Measurements from ENCODE around the gene URB1.

URB1 gene

DNA sequence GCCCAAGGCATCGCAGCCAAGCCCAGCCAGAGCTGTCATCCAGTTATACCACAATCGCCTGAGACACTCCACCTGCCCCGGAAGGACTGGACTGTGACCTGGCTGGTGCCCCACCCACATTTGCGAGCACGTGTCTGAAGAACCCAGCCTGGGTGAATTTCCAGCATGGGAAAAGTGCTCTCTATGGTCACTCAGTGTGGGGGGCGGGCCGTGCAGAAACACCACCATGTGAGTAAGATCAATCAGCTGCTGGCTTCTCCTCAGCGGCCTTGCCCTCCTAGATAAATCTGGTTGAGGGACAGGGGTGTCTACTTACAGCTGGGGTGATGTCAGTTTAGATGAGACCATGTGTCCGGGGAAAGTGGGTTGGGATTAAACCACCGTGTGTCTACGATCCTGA is 44.8 kb downstream of the URB1 start:
- no peak for DNase-seq (ENCODE audit: low read depth)
- no peak overlapping the region for H3K4me3 ChIP-seq (ENCODE audit: low read depth, low read length)
- TF ChIP-seq, protein P1, sequence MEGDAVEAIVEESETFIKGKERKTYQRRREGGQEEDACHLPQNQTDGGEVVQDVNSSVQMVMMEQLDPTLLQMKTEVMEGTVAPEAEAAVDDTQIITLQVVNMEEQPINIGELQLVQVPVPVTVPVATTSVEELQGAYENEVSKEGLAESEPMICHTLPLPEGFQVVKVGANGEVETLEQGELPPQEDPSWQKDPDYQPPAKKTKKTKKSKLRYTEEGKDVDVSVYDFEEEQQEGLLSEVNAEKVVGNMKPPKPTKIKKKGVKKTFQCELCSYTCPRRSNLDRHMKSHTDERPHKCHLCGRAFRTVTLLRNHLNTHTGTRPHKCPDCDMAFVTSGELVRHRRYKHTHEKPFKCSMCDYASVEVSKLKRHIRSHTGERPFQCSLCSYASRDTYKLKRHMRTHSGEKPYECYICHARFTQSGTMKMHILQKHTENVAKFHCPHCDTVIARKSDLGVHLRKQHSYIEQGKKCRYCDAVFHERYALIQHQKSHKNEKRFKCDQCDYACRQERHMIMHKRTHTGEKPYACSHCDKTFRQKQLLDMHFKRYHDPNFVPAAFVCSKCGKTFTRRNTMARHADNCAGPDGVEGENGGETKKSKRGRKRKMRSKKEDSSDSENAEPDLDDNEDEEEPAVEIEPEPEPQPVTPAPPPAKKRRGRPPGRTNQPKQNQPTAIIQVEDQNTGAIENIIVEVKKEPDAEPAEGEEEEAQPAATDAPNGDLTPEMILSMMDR (IDR thresholded peaks at IDR 0.05; ENCODE audit: insufficient read depth, low read depth, low read length, missing control alignments) = no peak

DNA sequence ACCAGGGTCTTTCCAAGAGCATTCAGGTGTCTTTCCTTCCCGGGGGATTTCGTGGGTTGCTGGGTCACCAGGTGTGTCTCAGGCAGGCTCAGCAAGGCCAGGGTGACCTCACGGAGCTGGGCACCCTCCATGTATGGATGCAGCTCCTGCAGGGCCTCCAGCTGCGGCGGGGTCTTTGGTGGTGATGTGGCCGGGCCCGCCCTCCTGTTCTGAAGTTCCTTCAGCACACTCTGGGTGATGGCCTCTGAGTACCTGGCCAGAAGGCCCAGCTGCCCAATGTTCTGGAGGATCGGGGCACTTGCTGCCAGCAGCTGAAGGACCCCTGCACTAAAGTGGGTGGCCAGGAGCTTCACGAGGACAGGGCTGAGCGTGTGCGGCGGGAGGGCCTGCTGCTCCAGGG is 45.5 kb downstream of the URB1 start:
- no peak for DNase-seq (ENCODE audit: low read depth)
- TF ChIP-seq, protein P1 (IDR thresholded peaks at IDR 0.05; ENCODE audit: insufficient read depth, low read depth, low read length, missing control alignments) = no peak
- no peak overlapping the region for H3K4me3 ChIP-seq (ENCODE audit: low read depth, low read length)

DNA sequence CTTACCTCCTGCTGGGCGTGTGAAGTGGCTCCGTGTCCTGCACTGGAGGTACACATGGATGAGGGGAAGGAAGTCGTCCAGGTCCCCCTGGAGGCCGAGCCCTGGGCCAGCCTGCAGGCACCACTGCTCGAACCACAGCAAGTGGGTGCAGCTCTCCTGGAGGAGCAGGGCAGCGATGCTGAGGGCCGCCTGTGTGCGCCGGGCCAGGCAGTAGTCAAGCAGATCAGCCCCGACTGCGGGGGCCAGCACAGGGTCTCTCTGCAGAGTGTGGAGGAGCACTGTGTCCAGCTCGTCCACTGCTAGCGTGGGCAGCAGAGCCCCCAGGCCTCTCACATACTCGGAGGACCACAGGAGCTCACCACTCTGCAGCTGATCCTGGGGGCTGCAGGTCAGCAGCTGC is 45.9 kb downstream of the URB1 start:
- TF ChIP-seq, protein P1 (IDR thresholded peaks at IDR 0.05; ENCODE audit: insufficient read depth, low read depth, low read length, missing control alignments) = no peak
- no peak overlapping the region for H3K4me3 ChIP-seq (ENCODE audit: low read depth, low read length)
- no peak for DNase-seq (ENCODE audit: low read depth)

DNA sequence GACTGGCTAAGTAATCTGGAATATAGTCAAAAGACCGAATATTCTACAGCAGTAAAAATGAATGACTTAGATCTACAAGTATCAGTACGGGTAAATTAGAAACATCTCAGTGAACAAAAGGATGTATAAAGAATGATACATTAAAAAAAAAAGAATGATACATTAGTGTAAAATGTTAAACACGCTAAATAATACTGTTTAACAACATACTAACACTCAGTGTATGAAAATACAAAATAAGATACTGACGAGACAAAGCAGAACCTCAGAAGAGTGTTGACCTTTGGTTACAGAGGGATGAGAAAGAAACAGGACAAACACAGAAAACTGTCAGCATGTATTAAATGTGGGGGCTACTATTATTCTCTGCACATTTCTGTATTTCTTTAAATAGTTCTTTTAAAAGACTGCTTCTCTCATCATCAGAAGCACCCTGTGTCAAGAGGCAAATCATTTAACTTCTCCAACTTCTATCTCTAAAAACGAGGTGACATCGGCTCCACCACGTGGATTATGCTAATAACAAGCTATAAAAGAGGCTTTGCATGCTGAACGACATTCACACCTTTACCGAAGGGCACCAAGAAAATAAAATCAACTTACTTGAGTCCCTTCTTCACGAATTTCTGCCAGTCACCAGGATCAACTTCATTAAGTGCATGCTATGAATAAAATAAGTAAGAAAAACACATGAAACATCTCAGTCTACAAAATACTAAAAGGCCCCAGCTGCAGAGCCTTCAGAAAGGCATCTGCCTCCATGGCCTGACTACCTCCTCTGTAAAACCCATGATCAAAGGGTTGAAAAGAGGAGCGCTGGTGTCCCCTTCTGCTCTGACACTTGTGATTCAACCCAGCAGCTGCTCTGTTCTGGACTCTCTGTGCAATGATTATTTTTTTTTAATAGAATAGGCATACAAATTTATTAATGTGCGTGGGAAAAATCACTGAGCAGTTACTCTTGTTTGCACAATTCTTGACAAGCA is 51.7 kb downstream of the URB1 start:
- H3K4me3 ChIP-seq (ENCODE audit: low read depth, low read length) = no peak overlapping the region
- TF ChIP-seq, protein P1 (IDR thresholded peaks at IDR 0.05; ENCODE audit: insufficient read depth, low read depth, low read length, missing control alignments) = no peak
- DNase-seq (ENCODE audit: low read depth) = no peak

DNA sequence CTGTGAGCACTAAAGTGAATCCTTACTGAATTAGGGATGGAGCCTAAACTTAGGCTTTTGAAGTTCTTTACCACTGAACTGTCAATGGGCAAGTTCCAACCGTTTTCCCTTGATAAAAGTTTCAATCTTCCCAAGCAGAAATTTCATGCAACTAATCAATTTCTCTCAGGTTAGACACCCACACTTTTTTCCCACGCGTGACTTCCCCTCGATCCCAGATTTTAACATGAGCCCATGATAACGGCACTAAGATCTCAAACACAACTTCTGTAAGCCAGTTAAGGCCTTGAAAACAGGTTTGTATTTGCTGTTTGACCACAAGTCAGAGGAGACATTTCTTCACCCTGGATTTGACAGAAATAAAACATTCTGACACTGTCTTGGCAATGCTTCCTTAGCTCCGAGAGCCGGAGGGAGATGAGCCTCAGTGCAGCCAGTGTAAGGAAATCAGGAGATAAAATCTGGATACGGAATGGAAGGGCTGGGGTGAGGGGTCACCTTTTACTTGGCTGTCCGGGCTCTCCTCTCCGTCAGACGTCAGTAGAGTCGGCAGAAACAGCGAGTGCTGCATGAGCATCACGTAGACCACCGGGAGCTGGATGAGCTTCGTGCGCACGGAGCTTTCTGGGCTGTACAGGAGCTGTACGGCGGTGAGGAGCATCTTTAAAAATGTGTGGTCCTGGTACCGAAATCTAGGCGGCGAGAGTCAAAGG is 54.4 kb downstream of the URB1 start:
- H3K4me3 ChIP-seq (ENCODE audit: low read depth, low read length) = no peak overlapping the region
- DNase-seq (ENCODE audit: low read depth) = no peak
- TF ChIP-seq, protein P1 (IDR thresholded peaks at IDR 0.05; ENCODE audit: insufficient read depth, low read depth, low read length, missing control alignments) = no peak

DNA sequence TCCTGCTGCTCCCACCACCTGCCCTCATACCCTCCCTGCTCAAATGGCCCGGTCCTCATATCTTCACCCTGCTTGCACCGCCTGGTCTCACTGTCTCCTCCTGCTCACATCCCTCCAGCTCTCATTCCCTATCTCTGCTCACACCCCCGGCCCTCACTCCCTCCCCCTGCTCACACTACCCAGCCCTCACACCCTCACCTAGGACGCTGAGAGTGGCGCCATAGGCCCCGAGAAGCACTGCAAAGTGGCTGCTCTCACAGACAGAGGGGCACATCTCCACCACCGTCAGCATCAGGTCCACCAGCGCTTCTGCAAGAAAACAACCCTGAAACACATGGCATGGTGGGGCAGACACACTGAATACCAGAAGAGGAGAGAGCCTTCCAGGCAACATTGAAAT is 55.6 kb downstream of the URB1 start:
- H3K4me3 ChIP-seq (ENCODE audit: low read depth, low read length) = no peak overlapping the region
- TF ChIP-seq, protein P1 (IDR thresholded peaks at IDR 0.05; ENCODE audit: insufficient read depth, low read depth, low read length, missing control alignments) = no peak
- DNase-seq (ENCODE audit: low read depth) = no peak
